Karpas-422 (cell line): ENCODE measurements around the gene RPS29. TPM values are rescaled to one million over a fixed set of nuclear protein-coding genes. Genes with fewer than 3 reads are reported as not detected.
"Not testable (repeated sequence)": the region's sequence is repeated elsewhere in the genome, so short reads cannot be mapped to it uniquely, and the experiment has no call there.

ENCODE experiments used
- DNase-seq: peaks from one replicate; pipeline ENCODE4 v3.0.0-alpha.2; 2015
- H2AFZ ChIP-seq: fragments of 200-600 bp; sonication (generic); 2 replicates; pipeline ENCODE4 v1.6.1; 2014; ENCODE audit warnings: antibody characterized with exemption, low read length, mixed read lengths
- H3K27ac ChIP-seq: fragments of 200-600 bp; sonication (generic); 2 replicates; pipeline ENCODE4 v1.5.1; 2014; ENCODE audit warnings: mild to moderate bottlenecking, low read length, moderate library complexity
- H3K27me3 ChIP-seq: fragments of 200-600 bp; sonication (generic); 2 replicates; pipeline ENCODE4 v1.6.1; 2014; ENCODE audit warnings: low read length, mixed read lengths
- H3K36me3 ChIP-seq: fragments of 200-600 bp; sonication (generic); 2 replicates; pipeline ENCODE4 v1.6.1; 2014; ENCODE audit warnings: low read length, mixed read lengths; ENCODE audit not compliant: insufficient read depth
- H3K4me1 ChIP-seq: fragments of 200-600 bp; sonication (generic); 2 replicates; pipeline ENCODE4 v1.6.1; 2014; ENCODE audit warnings: mild to moderate bottlenecking, low read length, mixed read lengths
- H3K4me2 ChIP-seq: fragments of 200-600 bp; sonication (generic); 2 replicates; pipeline ENCODE4 v1.6.1; 2014; ENCODE audit warnings: low read length, low read depth, mild to moderate bottlenecking; ENCODE audit not compliant: poor library complexity, severe bottlenecking
- H3K4me3 ChIP-seq: fragments of 200-600 bp; sonication (generic); 2 replicates; pipeline ENCODE4 v1.5.1; 2014; ENCODE audit warnings: mild to moderate bottlenecking, antibody characterized with exemption, low read length, mixed read lengths
- H3K79me2 ChIP-seq: fragments of 200-600 bp; sonication (generic); 2 replicates; pipeline ENCODE4 v1.6.1; 2014; ENCODE audit warnings: mild to moderate bottlenecking, low read length, mixed read lengths
- H3K9ac ChIP-seq: fragments of 200-600 bp; sonication (generic); 2 replicates; pipeline ENCODE4 v1.6.0; 2014; ENCODE audit warnings: low read length
- H3K9me2 ChIP-seq: fragments of 200-600 bp; sonication (generic), shearing (Covaris generic); replicated peaks from 2 replicates; pipeline ENCODE4 v1.6.0; 2014; ENCODE audit warnings: mild to moderate bottlenecking, low read length, moderate library complexity; ENCODE audit not compliant: insufficient read depth
- H3K9me3 ChIP-seq: fragments of 300-700, 200-600 bp; sonication (generic); 2 replicates; pipeline ENCODE4 v1.6.1; 2014; ENCODE audit warnings: low read length, mixed read lengths
- H4K20me1 ChIP-seq: fragments of 200-600 bp; sonication (generic); 2 replicates; pipeline ENCODE4 v1.6.1; 2014; ENCODE audit warnings: mild to moderate bottlenecking, antibody characterized with exemption, low read length, low read depth; ENCODE audit not compliant: insufficient read depth
- total RNA-seq: library from RNA; depleted of rRNA; stranded (reverse); fragments of >200 nt; shearing (Covaris generic); gene quantifications from 2 replicates; pipeline ENCODE4 v1.2.3, GENCODE V29; 2014; ENCODE audit warnings: low replicate concordance

The RPS29 gene
- total RNA-seq, 1 experiment from 2014 or later = 11,491 TPM

DNA sequence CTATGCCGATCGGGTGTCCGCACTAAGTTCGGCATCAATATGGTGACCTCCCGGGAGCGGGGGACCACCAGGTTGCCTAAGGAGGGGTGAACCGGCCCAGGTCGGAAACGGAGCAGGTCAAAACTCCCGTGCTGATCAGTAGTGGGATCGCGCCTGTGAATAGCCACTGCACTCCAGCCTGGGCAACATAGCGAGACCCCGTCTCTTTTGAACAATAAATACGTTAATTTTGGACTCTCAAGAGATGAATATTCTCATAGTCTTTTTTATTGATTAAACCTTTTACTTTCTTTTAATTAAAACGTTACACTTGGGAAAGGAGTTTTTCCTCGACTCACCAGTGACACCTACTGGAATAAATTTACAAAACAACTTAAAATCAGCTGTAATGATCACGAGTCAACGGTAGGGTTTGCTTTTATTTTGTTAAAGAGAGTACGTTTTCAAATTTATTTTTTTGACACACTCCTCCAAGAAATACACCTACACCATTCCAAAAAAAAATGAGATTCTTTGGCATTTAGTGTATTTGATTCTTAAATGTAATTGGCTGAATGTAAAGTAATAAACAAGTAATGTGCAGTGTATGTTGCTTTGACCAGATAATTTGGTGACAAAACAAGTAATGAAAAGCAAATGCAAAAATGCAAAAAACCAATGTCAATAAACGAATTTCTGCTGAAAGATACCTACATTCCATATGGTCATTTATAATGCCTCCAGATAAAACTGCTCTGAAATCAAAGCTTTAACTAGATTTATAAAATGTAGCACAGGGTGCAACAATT, 687 bp upstream of the RPS29 start:
- Histone ChIP-seq H4K20me1 (peaks cover 33% of the 10 kb centered on the region), H3K4me1 (peaks cover 21% of the 10 kb centered on the region), H3K4me3 (peak overlapping the region; percentile 95), H3K27me3 (no peaks in the 10 kb centered on the region), H3K36me3 (peaks cover 35% of the 10 kb centered on the region), H3K4me2 (peak overlapping the region; percentile 39), H3K79me2 (peaks cover 43% of the 10 kb centered on the region), H2AFZ (peak overlapping the region; percentile 38), H3K9me3 (no peaks in the 10 kb centered on the region), H3K9me2 (no peaks in the 10 kb centered on the region), H3K27ac (peak overlapping the region; percentile 48), H3K9ac (peak overlapping the region; percentile 96)
- peak; percentile 94 for DNase-seq

DNA sequence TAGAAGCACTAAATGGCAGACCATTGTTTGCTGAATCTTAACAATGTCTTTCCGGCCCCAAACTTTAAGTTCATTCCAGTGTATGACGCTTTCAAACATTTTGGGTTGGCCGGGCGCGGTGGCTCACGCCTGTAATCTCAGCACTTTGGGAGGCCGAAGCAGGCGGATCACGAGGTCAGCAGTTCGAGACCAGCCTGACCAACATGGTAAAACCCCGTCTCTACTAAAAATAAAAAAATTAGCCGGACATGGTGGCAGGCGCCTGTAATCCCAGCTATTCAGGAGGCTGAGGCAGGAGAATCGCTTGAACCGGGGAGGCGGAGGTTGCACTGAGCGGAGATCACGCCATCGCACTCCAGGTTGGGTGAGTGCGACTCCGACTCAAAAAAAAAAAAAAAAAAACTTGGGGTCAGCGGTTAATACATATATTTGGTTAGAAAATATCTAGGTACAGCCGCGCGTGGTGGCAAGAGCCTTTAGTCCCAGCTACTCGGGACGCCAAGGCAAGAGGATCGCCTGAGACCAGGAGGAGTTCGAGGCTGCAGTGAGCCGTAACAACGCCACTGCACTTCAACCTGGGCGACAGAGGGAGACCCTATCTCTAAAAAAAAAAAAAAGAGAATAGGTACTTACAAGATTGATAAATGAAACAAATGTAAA, 1.1 kb downstream of the RPS29 start:
- Histone ChIP-seq H3K4me3 (peak overlapping the region; percentile 95), H3K4me1 (peaks cover 21% of the 10 kb centered on the region), H4K20me1 (peaks cover 35% of the 10 kb centered on the region), H3K36me3 (peaks cover 35% of the 10 kb centered on the region), H3K27ac (peak overlapping the region; percentile 81), H3K9ac (peak overlapping the region; percentile 96), H3K4me2 (peak overlapping the region; percentile 87), H3K79me2 (peaks cover 48% of the 10 kb centered on the region)
- peak; percentile 67 for DNase-seq
- H3K27me3 ChIP-seq, H3K9me2 ChIP-seq, H3K9me3 ChIP-seq, H2AFZ ChIP-seq: not testable (repeated sequence)

DNA sequence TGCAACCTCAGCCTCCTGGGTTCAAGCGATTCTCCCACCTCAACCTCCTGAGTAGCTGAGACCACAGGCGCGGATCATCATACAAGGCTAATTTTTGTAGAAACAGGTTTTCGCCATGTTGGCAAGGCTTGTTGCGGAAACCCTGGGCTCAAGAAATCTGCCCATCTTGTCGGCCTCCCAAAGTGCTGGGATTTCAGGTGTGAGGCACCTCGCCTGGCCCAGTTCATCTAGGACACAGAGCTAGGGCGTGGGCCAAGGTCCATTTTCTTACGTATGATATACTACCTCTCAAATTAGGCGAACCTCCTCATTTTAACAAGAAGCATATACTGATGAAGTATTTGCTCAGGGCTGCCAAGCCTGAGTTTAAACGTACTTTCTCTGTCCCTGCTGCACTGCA, 2.1 kb downstream of the RPS29 start:
- DNase-seq = no peak
- peaks cover 41% of the 10 kb centered on the region for H4K20me1 ChIP-seq
- H3K36me3 ChIP-seq = peaks cover 35% of the 10 kb centered on the region
- H3K4me2 ChIP-seq = peak overlapping the region; percentile 87
- no peak overlapping the region for H3K27ac ChIP-seq
- H2AFZ ChIP-seq = no peak overlapping the region
- no peaks in the 10 kb centered on the region for H3K9me3 ChIP-seq
- H3K27me3 ChIP-seq = no peaks in the 10 kb centered on the region
- peak overlapping the region; percentile 96; the same call in 1 of the 2 replicates for H3K9ac ChIP-seq
- H3K4me1 ChIP-seq = peaks cover 21% of the 10 kb centered on the region
- H3K9me2 ChIP-seq = no peaks in the 10 kb centered on the region
- H3K4me3 ChIP-seq = peak overlapping the region; percentile 95; the same call in 1 of the 2 replicates
- H3K79me2 ChIP-seq = peaks cover 48% of the 10 kb centered on the region

- H3K27me3 ChIP-seq = no peaks in the 10 kb centered on the region
- peaks cover 35% of the 10 kb centered on the region for H3K36me3 ChIP-seq
- H4K20me1 ChIP-seq = peaks cover 44% of the 10 kb centered on the region
- peaks cover 48% of the 10 kb centered on the region for H3K79me2 ChIP-seq
- H3K27ac ChIP-seq = no peak overlapping the region
- no peak overlapping the region for H2AFZ ChIP-seq
- H3K9ac ChIP-seq = no peak overlapping the region
- no peak for DNase-seq
- 0 out of 2 replicates have a peak overlapping the region, but pooled peaks have one; percentile 95 for H3K4me3 ChIP-seq
- peaks cover 21% of the 10 kb centered on the region for H3K4me1 ChIP-seq
- H3K4me2 ChIP-seq = peak overlapping the region; percentile 87
- no peaks in the 10 kb centered on the region for H3K9me2 ChIP-seq
- H3K9me3 ChIP-seq = no peaks in the 10 kb centered on the region
Measured at GRCh38 chr14:49583629-49584028, 2.6 kb downstream of the RPS29 start.

- Histone ChIP-seq H4K20me1 (peaks cover 44% of the 10 kb centered on the region), H3K4me3 (no peak overlapping the region), H3K4me2 (no peak overlapping the region), H3K9me3 (no peaks in the 10 kb centered on the region), H3K36me3 (peaks cover 41% of the 10 kb centered on the region), H3K4me1 (peaks cover 21% of the 10 kb centered on the region), H2AFZ (no peak overlapping the region), H3K27ac (no peak overlapping the region), H3K9me2 (no peaks in the 10 kb centered on the region), H3K9ac (no peak overlapping the region), H3K79me2 (peaks cover 48% of the 10 kb centered on the region), H3K27me3 (no peaks in the 10 kb centered on the region)
- DNase-seq = peak; percentile 69
Measured at GRCh38 chr14:49582113-49582977, 3.8 kb downstream of the RPS29 start.

DNA sequence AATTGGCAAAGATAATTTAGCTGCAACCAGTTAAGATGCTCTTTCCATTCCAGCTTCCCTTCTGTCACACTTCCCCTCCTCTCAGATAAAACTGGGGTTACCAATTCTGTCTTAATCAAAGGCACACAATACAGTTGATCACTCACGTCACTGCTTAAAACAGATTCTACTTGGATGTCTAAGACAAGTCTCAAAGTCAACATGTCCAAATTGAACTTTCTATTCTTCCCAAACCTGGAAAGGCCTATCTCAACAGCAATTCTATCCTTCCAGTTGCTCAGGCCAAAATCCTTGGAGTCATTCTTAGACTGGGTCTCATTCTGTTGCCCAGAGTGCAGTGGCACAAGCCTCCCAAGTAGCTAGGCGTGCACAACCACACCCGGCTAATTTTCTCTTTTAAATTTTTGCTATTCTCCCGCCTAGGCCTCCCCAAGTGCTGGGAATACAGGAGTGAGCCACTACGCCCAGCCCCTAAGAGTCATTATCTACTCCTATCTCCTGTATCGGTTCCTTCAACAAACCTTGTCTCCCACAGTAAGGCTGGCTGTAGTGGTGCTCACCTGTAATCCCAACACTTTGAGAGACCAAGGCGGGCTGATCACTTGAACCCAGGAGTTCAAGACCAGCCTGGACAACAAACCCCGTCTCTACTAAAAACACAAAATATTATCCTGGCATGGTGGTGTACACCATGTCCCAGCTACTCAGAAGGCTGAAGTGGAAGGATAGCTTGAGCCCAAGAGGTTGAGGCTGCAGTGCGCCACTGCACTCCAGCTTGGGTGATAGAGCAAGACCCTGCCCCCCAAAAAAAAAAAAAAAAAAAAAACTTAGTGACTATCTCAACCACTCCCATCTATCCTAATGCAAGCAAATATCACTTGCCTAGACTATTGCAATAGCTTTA, 4.7 kb downstream of the RPS29 start:
- H4K20me1 ChIP-seq = peaks cover 44% of the 10 kb centered on the region
- peak; percentile 67 for DNase-seq
- peaks cover 18% of the 10 kb centered on the region for H3K4me1 ChIP-seq
- no peaks in the 10 kb centered on the region for H3K9me2 ChIP-seq
- no peak overlapping the region for H3K27ac ChIP-seq
- H3K4me2 ChIP-seq = no peak overlapping the region
- no peaks in the 10 kb centered on the region for H3K27me3 ChIP-seq
- H3K4me3 ChIP-seq = no peak overlapping the region
- H3K9ac ChIP-seq = no peak overlapping the region
- no peaks in the 10 kb centered on the region for H3K9me3 ChIP-seq
- H3K79me2 ChIP-seq = peaks cover 48% of the 10 kb centered on the region
- H2AFZ ChIP-seq = no peak overlapping the region
- peaks cover 43% of the 10 kb centered on the region for H3K36me3 ChIP-seq

DNA sequence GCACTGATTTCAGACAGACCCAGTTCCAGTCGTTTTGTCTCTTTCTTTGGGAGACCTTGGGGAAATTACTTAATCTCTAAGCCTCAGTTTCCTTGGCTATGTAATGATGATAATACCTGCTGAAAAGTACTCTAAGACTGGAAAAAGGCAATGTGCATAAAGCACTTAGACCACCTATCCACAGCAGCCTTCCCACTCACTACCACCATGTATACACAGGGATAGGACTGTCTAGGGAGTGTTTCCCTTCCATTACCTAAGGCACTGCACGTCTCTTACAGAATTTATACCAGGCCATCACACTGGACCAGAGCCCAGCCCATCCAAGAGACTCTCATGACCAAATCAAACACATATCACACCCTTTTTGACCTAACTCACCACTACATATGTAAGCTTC, 6.3 kb downstream of the RPS29 start:
- Histone ChIP-seq H3K9me2 (no peaks in the 10 kb centered on the region), H3K4me1 (peaks cover 13% of the 10 kb centered on the region), H2AFZ (no peak overlapping the region), H3K27me3 (no peaks in the 10 kb centered on the region), H3K27ac (no peak overlapping the region), H3K79me2 (peaks cover 34% of the 10 kb centered on the region), H4K20me1 (peaks cover 34% of the 10 kb centered on the region), H3K9ac (no peak overlapping the region), H3K4me2 (no peak overlapping the region), H3K4me3 (no peak overlapping the region), H3K9me3 (no peaks in the 10 kb centered on the region), H3K36me3 (peaks cover 33% of the 10 kb centered on the region)
- no peak for DNase-seq
